ENCODE data around the gene SPATA6.

DNA sequence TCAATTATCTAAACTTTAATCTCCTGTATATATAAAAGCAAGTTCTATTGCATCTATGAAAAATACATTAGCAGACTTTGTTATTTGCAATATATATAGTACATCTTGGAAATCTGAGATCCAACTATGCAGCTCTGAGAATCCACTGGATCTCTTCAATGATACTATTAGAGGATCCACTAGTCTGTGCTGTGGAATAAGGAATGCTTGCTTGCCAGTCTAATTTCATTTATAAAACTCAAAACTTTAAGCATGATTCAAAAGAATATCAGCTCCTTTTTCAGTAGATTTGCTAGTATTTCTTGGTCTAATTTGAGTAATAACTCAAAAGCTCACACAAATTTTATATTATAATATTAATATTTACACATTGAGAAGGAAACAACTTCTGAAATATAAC, 115.1 kb downstream of the SPATA6 start:
- TF ChIP-seq, protein P1, sequence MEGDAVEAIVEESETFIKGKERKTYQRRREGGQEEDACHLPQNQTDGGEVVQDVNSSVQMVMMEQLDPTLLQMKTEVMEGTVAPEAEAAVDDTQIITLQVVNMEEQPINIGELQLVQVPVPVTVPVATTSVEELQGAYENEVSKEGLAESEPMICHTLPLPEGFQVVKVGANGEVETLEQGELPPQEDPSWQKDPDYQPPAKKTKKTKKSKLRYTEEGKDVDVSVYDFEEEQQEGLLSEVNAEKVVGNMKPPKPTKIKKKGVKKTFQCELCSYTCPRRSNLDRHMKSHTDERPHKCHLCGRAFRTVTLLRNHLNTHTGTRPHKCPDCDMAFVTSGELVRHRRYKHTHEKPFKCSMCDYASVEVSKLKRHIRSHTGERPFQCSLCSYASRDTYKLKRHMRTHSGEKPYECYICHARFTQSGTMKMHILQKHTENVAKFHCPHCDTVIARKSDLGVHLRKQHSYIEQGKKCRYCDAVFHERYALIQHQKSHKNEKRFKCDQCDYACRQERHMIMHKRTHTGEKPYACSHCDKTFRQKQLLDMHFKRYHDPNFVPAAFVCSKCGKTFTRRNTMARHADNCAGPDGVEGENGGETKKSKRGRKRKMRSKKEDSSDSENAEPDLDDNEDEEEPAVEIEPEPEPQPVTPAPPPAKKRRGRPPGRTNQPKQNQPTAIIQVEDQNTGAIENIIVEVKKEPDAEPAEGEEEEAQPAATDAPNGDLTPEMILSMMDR (tag by site-specific recombination; IDR thresholded peaks at IDR 0.05): no peak
- TF ChIP-seq ZNF433 (tag by site-specific recombination; IDR thresholded peaks at IDR 0.05; ENCODE audit: low read depth): no peak
- no peak for TF ChIP-seq ZNF24 (tag by site-specific recombination; IDR thresholded peaks at IDR 0.05)
- TF ChIP-seq ZNF416 (tag by site-specific recombination; IDR thresholded peaks at IDR 0.05): no peak
- no peak for TF ChIP-seq ATF2 (tag by site-specific recombination; IDR thresholded peaks at IDR 0.05; ENCODE audit: low read depth)
- no peak for TF ChIP-seq TCF7L2 (IDR thresholded peaks at IDR 0.05; ENCODE audit: borderline replicate concordance, low read depth, low read length)
- TF ChIP-seq ZBTB8A (tag by site-specific recombination; IDR thresholded peaks at IDR 0.05): no peak
